Coronary artery (tissue), 2 donors: ENCODE measurements around the gene C1orf105.

Experiments
- DNase-seq: peaks from one replicate; pipeline ENCODE4 v3.0.0-alpha.2; 2017; ENCODE audit warnings: low spot score
- H3K27ac ChIP-seq, 2 donors: fragments of 200-600 bp; sonication (generic); one replicate each; pipeline ENCODE4 v1.5.1; 2016 to 2019
- H3K4me3 ChIP-seq: fragments of 200-600 bp; sonication (generic); 2 replicates; pipeline ENCODE4 v1.5.1; 2016; ENCODE audit warnings: mild to moderate bottlenecking, moderate library complexity
- TF ChIP-seq, protein P1 (sequence below): fragments of 200-600 bp; sonication (generic); IDR thresholded peaks from one replicate; pipeline ENCODE4 v1.5.1; 2019; ENCODE audit warnings: antibody characterized with exemption

Gene C1orf105

DNA sequence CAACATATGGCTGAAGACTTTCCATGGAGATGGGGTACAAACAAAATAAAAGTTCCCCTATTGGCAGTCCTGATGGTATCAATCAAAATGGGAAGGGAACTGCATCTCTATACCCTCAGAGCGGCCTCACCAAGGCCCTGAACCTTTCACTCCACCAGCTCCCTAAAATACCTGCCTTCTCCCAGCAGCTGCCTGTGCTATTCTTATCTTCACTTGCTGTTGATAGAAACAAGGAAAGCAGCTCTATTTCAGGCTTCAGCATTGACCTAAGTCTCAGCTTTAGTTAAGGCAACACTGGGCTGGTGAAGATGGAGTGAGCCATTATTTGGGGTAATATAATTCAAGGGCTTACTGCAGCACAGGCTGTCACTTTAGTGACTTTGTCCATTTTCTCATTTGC, 45.1 kb downstream of the C1orf105 start:
- Histone ChIP-seq H3K4me3 (no peak overlapping the region), H3K27ac (no peak overlapping the region)
- TF ChIP-seq, protein P1, sequence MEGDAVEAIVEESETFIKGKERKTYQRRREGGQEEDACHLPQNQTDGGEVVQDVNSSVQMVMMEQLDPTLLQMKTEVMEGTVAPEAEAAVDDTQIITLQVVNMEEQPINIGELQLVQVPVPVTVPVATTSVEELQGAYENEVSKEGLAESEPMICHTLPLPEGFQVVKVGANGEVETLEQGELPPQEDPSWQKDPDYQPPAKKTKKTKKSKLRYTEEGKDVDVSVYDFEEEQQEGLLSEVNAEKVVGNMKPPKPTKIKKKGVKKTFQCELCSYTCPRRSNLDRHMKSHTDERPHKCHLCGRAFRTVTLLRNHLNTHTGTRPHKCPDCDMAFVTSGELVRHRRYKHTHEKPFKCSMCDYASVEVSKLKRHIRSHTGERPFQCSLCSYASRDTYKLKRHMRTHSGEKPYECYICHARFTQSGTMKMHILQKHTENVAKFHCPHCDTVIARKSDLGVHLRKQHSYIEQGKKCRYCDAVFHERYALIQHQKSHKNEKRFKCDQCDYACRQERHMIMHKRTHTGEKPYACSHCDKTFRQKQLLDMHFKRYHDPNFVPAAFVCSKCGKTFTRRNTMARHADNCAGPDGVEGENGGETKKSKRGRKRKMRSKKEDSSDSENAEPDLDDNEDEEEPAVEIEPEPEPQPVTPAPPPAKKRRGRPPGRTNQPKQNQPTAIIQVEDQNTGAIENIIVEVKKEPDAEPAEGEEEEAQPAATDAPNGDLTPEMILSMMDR = no peak
- no peak for DNase-seq

DNA sequence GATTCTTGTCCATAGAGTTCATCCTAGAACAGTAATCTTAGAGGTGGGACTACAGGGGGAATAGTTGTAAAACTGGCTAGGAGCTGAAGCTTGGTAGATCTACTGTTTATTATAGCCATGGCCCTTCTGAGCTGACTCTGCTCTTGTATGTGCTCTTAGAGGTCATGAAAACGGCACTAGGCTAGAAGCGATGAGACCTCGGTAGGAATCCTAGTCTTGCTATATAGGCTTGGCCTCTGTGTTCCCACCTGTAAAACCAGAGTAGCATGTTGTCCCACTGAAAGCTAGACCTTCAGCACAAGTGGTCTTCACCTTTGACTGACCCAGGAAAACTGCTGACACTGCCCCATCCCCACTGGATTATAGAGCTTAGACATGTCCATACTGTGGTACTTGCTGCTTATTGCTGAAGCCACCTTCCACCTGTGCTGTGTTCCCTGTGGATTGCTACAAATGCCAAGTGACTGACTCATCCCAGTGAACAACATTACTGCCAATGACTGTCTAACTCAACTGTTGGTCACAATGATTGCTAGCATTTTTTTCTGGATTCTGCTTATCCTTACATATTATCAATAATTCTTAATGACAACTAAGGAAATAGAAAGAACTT, 46.4 kb downstream of the C1orf105 start:
- Histone ChIP-seq H3K4me3 (no peak overlapping the region), H3K27ac (no peak overlapping the region)
- TF ChIP-seq, protein P1 = no peak
- DNase-seq = no peak

DNA sequence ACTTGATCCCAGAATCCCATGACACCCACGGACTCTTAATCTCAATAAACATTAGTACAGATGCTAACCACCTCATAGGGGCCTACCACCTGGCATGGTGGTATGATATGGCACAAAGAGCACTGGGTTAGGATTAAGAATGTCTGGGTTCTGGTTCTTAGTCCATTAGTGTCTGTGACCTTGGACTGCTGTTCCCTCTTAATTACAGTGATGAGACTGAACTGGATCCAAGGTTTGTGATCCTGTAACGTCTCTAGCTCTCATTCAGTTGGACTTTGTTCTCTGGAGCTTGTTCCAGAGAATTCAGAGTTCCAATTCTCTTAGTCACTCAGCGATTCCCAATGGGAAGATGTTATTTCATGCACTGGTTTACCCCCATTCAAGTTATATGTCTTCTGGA, 47.0 kb downstream of the C1orf105 start:
- DNase-seq = no peak
- Histone ChIP-seq H3K27ac (no peak overlapping the region), H3K4me3 (no peak overlapping the region)
- TF ChIP-seq, protein P1 = no peak

DNA sequence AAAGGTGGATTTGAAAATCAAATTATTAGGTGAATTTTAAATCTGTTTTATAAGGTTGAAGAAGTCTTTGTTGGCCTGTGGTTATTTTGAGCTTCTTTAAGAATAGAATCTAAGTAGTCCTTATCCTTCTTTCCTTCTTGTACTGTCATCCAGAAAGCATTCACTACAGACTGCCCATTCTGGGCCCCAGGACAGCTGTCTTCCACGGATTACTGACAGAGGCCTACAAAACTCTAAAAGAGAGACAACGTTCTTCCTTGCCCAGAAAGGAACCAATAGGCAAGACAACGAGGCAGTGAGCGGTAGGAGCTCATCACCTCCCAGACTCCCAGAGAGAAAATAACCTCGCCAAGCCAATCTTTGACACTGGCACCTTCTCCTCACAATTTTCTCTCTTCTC, 47.8 kb downstream of the C1orf105 start:
- TF ChIP-seq, protein P1 = no peak
- no peak for DNase-seq
- Histone ChIP-seq H3K4me3 (no peak overlapping the region), H3K27ac (no peak overlapping the region)

DNA sequence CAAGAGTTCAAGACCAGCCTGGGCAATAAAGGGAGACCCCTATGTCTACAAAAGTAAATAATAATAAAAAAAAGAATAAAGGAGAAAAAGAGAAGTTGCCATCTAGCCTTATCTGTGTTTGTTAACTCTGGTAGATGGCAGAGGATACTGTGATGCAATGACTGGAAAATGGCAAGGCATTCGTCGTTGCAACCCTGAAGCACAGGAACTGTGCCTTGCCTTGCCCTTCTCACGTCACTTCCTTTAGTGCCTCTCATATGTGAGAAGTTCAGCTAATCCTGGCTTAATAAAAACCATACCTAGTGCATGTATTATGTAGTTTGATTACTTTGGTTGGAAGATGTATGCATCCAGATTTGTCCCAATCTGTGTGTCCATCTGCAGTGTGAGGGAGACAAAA, 49.2 kb downstream of the C1orf105 start:
- no peak overlapping the region for H3K27ac ChIP-seq
- no peak overlapping the region for H3K4me3 ChIP-seq
- TF ChIP-seq, protein P1 = no peak
- DNase-seq = no peak

DNA sequence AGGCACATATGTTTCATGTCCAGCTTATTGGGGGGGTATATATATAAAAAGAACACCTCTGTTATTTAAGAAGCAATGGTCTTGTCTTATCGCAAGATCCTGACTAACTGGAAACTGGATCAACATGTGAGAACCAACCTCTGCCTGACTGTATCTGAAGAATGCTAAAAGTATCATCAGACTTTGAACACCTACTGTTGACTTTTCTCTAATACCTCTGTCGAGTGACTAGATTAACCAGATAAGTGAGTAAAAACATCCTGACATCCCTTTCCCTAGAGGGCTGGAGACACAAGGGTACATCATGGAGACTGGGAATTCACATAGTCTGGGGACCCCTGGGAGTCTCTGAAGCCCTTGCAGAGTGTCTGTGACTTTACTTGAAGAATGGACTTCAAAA, 49.7 kb downstream of the C1orf105 start:
- TF ChIP-seq, protein P1 = no peak
- Histone ChIP-seq H3K27ac (no peak overlapping the region), H3K4me3 (no peak overlapping the region)
- DNase-seq = no peak

DNA sequence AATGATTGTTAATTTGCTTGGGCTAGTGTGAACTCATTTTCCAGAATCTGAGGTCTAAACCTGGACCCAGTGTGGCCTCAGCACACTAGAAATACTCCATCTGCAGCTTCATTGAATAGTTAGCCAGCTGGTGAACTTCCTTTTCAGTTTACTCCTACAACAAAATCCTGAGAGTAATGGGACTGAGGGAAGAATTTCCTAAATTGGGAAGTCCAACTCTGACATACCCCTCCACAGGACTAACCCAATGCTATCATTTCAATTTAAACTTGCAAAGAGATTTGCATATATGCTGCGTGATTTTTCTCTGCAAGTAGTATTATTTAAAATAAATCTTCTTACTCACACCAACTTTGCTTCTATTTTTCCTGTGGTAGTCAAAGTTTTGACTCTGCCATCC, 51.2 kb downstream of the C1orf105 start:
- Histone ChIP-seq H3K27ac (no peak overlapping the region), H3K4me3 (no peak overlapping the region)
- TF ChIP-seq, protein P1 = no peak
- DNase-seq = no peak
